K562 (cell line): ENCODE measurements around the gene MTG2. TPM values are rescaled to one million over a fixed set of nuclear protein-coding genes. Genes with fewer than 3 reads are reported as not detected.

Experiments used
- CHD1 ChIP-seq: fragments of 200-600 bp; sonication (generic); IDR thresholded peaks from one replicate; pipeline ENCODE4 v1.6.1; 2012; ENCODE audit warnings: mild to moderate bottlenecking, moderate library complexity, low read length, inconsistent platforms
- FOS ChIP-seq: IDR thresholded peaks from 3 replicates; pipeline ENCODE4 v1.6.1; 2011; ENCODE audit not compliant: insufficient read length; ENCODE audit errors: extremely low read depth
- FOXA3 ChIP-seq, 2 experiments: fragments of 450-650 bp in 1 of 2; sonication (generic) in 1 of 2; formaldehyde crosslinking; IDR thresholded peaks in 1 of 2; conservative IDR thresholded peaks in 1 of 2; 2 replicates each; pipeline versions ENCODE4 v1.4.0 to v1.8.0; 2020 to 2022; ENCODE audit warnings: mild to moderate bottlenecking in 2 of 2, missing genetic modification reagents in 1 of 2
- FOXJ3 ChIP-seq: sonication (generic); formaldehyde crosslinking; IDR thresholded peaks from 2 replicates; pipeline ENCODE4 v1.4.0; 2020; ENCODE audit warnings: mild to moderate bottlenecking, missing genetic modification reagents
- HDAC1 ChIP-seq, 2 experiments: fragments of 450-650 bp; IDR thresholded peaks; 2 replicates each; pipeline ENCODE4 v1.6.1; 2016 to 2017; ENCODE audit warnings: inconsistent platforms in 1 of 2, mild to moderate bottlenecking in 1 of 2, moderate library complexity in 1 of 2
- HDAC2 ChIP-seq: fragments of 450-650 bp; IDR thresholded peaks from 2 replicates; pipeline ENCODE4 v1.6.1; 2016; ENCODE audit warnings: mild to moderate bottlenecking
- MAFK ChIP-seq: IDR thresholded peaks from 2 replicates; pipeline ENCODE4 v1.6.1; 2011; ENCODE audit warnings: low read length, improper control_type of control experiment
- NFATC3 ChIP-seq: fragments of 450-650 bp; IDR thresholded peaks from 2 replicates; pipeline ENCODE4 v1.6.1; 2017; ENCODE audit warnings: mild to moderate bottlenecking
- NFYB ChIP-seq: IDR thresholded peaks from 2 replicates; pipeline ENCODE4 v1.6.1; 2011; ENCODE audit warnings: mild to moderate bottlenecking, moderate library complexity; ENCODE audit not compliant: insufficient read length; ENCODE audit errors: extremely low read depth
- NR3C1 ChIP-seq: sonication (generic); formaldehyde crosslinking; IDR thresholded peaks from 2 replicates; pipeline ENCODE4 v1.8.1; 2022; ENCODE audit warnings: missing genetic modification reagents
- PHTF2 ChIP-seq: fragments of 250-450 bp; sonication (Bioruptor Pico); IDR thresholded peaks from 2 replicates; pipeline ENCODE4 v1.5.0; 2021; ENCODE audit warnings: mild to moderate bottlenecking
- THRAP3 ChIP-seq: fragments of 450-650 bp; IDR thresholded peaks from 2 replicates; pipeline ENCODE4 v1.6.1; 2016; ENCODE audit warnings: mild to moderate bottlenecking, inconsistent platforms, borderline replicate concordance
- WHSC1 ChIP-seq: IDR thresholded peaks from one replicate; pipeline ENCODE4 v1.6.1; 2012; ENCODE audit warnings: low read length, control low read depth, inconsistent platforms
- ZNF655 ChIP-seq: fragments of 250-450 bp; sonication (Bioruptor Pico); IDR thresholded peaks from 2 replicates; pipeline ENCODE4 v1.5.0; 2021
- polyA plus RNA-seq, 8 experiments: library from polyadenylated mRNA; depleted of rRNA in 4 of 8; stranded (reverse) in 5 of 8; unstranded in 3 of 8; fragments of >200 nt; fragmentation: Nextera tagmentation in 2 of 8; fragmentation: Illumina TruSeq in 1 of 8; extraction: Ambion mirVana in 2 of 8; extraction: Trizol in 1 of 8; gene quantifications; 2 replicates each; pipeline versions ENCODE4 v1.2.1 to v1.2.3, GENCODE V29; 2011 to 2014; ENCODE audit warnings: inconsistent platforms in 1 of 8, missing spikeins in 1 of 8
- total RNA-seq, 7 experiments: library from RNA; depleted of rRNA in 6 of 7; stranded (reverse); fragments of >200 nt in 6 of 7; fragmentation: Illumina TruSeq in 2 of 7; extraction: Trizol in 2 of 7; gene quantifications; 2 replicates each; pipeline versions ENCODE4 v1.2.1 to v1.2.3, GENCODE V29; 2011 to 2021; ENCODE audit warnings: low replicate concordance in 1 of 7
- TF ChIP-seq, protein P1 (sequence below), 2 experiments: IDR thresholded peaks in 1 of 2; conservative IDR thresholded peaks in 1 of 2; 2 replicates each; pipeline ENCODE4 v1.6.1; 2016; ENCODE audit warnings: low read depth in 2 of 2, mild to moderate bottlenecking in 1 of 2, missing compliant biosample characterization in 1 of 2, missing genetic modification characterization in 1 of 2, moderate library complexity in 1 of 2
- TF ChIP-seq, protein P2 (sequence below): IDR thresholded peaks from 2 replicates; pipeline ENCODE4 v1.6.1; 2012; ENCODE audit warnings: low read depth, low read length, improper control_type of control experiment, borderline replicate concordance
- TF ChIP-seq, protein P3 (sequence below), 2 experiments: IDR thresholded peaks; 2 replicates each; pipeline ENCODE4 v1.6.1; 2012; ENCODE audit warnings: improper control_type of control experiment in 2 of 2, low read depth in 2 of 2, low read length in 2 of 2, borderline replicate concordance in 1 of 2

The MTG2 gene
- total and polyA plus RNA-seq, 9 of the 15 experiments (the other 6 are each of a cell fraction or from before 2014, with no cell fraction given) = 8.7 to 67.5 (median 44.5) TPM

- TF ChIP-seq, protein P1, sequence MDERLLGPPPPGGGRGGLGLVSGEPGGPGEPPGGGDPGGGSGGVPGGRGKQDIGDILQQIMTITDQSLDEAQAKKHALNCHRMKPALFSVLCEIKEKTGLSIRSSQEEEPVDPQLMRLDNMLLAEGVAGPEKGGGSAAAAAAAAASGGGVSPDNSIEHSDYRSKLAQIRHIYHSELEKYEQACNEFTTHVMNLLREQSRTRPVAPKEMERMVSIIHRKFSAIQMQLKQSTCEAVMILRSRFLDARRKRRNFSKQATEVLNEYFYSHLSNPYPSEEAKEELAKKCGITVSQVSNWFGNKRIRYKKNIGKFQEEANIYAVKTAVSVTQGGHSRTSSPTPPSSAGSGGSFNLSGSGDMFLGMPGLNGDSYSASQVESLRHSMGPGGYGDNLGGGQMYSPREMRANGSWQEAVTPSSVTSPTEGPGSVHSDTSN (CRISPR knock-in tag; IDR thresholded peaks at IDR 0.05; ENCODE audit: low read depth) = peak; percentile 96
- TF ChIP-seq, protein P1 (tag; conservative IDR thresholded peaks at IDR 0.05; ENCODE audit: low read depth) = peak; percentile 98
- no peak for TF ChIP-seq THRAP3
- TF ChIP-seq PHTF2 (CRISPR knock-in tag) = no peak
- TF ChIP-seq CHD1 = no peak
- TF ChIP-seq NFYB = peak; percentile 86
- TF ChIP-seq NFATC3 = no peak
- no peak for TF ChIP-seq ZNF655 (CRISPR knock-in tag)
- TF ChIP-seq MAFK = no peak
- TF ChIP-seq WHSC1 = no peak
- no peak for TF ChIP-seq FOXJ3 (CRISPR knock-in tag)
- TF ChIP-seq FOXA3 (CRISPR knock-in tag; conservative IDR thresholded peaks at IDR 0.05 in 1 of 2, IDR thresholded peaks at IDR 0.05 in 1 of 2) = peak in 1 of 2 experiments; percentile 65; a peak in 1 of 4 replicates
- TF ChIP-seq NR3C1 (CRISPR knock-in tag) = no peak
- peak in 1 of 2 experiments; percentile 71; a peak in 2 of 4 replicates for TF ChIP-seq HDAC1 (IDR thresholded peaks at IDR 0.05)
- TF ChIP-seq FOS = peak; percentile 95
- TF ChIP-seq, protein P2, sequence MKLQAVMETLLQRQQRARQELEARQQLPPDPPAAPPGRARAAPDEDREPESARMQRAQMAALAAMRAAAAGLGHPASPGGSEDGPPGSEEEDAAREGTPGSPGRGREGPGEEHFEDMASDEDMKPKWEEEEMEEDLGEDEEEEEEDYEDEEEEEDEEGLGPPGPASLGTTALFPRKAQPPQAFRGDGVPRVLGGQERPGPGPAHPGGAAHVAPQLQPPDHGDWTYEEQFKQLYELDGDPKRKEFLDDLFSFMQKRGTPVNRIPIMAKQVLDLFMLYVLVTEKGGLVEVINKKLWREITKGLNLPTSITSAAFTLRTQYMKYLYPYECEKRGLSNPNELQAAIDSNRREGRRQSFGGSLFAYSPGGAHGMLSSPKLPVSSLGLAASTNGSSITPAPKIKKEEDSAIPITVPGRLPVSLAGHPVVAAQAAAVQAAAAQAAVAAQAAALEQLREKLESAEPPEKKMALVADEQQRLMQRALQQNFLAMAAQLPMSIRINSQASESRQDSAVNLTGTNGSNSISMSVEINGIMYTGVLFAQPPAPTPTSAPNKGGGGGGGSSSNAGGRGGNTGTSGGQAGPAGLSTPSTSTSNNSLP = no peak
- TF ChIP-seq, protein P3, sequence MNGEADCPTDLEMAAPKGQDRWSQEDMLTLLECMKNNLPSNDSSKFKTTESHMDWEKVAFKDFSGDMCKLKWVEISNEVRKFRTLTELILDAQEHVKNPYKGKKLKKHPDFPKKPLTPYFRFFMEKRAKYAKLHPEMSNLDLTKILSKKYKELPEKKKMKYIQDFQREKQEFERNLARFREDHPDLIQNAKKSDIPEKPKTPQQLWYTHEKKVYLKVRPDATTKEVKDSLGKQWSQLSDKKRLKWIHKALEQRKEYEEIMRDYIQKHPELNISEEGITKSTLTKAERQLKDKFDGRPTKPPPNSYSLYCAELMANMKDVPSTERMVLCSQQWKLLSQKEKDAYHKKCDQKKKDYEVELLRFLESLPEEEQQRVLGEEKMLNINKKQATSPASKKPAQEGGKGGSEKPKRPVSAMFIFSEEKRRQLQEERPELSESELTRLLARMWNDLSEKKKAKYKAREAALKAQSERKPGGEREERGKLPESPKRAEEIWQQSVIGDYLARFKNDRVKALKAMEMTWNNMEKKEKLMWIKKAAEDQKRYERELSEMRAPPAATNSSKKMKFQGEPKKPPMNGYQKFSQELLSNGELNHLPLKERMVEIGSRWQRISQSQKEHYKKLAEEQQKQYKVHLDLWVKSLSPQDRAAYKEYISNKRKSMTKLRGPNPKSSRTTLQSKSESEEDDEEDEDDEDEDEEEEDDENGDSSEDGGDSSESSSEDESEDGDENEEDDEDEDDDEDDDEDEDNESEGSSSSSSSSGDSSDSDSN (IDR thresholded peaks at IDR 0.05; ENCODE audit: borderline replicate concordance in 1 of 2, low read depth in 2 of 2, low read length in 2 of 2) = no peak
- 0 out of 2 replicates have a peak, but pooled peaks have one; percentile 27 for TF ChIP-seq HDAC2
Observed at GRCh38 chr20:62237801-62238568, 55.2 kb downstream of the MTG2 start, which contains the start of gene OSBPL2 (continued).
